Breast epithelium (tissue), 4 donors: ENCODE results near the gene ZNF618. TPM values are rescaled to one million over a fixed set of nuclear protein-coding genes. Genes with fewer than 3 reads are reported as not detected.
A peak's percentile ranks its signal among the peaks of the same experiment; 100 is the strongest.

Experiments
- DNase-seq, 2 donors: peaks; one replicate each; pipeline ENCODE4 v3.0.0-alpha.2; 2019; ENCODE audit warnings: low spot score in 2 of 2
- H3K27ac ChIP-seq, 2 donors: fragments of 200-600 bp; sonication (generic) in 1 of 2; one replicate each; pipeline ENCODE4 v1.5.1; 2016 to 2019; ENCODE audit warnings: mild to moderate bottlenecking in 1 of 2
- H3K27me3 ChIP-seq, 2 donors: fragments of 200-600 bp; sonication (generic) in 1 of 2; one replicate each; pipeline versions ENCODE4 v1.5.1 to v1.6.0; 2017 to 2019; ENCODE audit warnings: control low read depth in 1 of 2, mild to moderate bottlenecking in 1 of 2
- H3K36me3 ChIP-seq: fragments of 200-600 bp; one replicate; pipeline ENCODE4 v1.5.1; 2019
- H3K4me1 ChIP-seq, 2 donors: fragments of 200-600 bp; sonication (generic); one replicate each; pipeline ENCODE4 v1.5.1; 2016 to 2019; ENCODE audit warnings: control low read depth in 1 of 2
- H3K4me3 ChIP-seq, 3 donors: fragments of 200-600 bp; sonication (generic); 1 replicate in 2 of 3; 2 replicates in 1 of 3; pipeline ENCODE4 v1.5.1; 2016 to 2019; ENCODE audit warnings: mild to moderate bottlenecking in 3 of 3, moderate library complexity in 2 of 3
- H3K9me3 ChIP-seq, 2 donors: fragments of 200-600 bp; sonication (generic) in 1 of 2; one replicate each; pipeline ENCODE4 v1.5.1; 2016 to 2019; ENCODE audit warnings: control low read depth in 1 of 2
- POLR2A ChIP-seq: fragments of 450-650 bp; IDR thresholded peaks from one replicate; pipeline ENCODE4 v1.6.1; 2016; ENCODE audit warnings: antibody characterized with exemption, mild to moderate bottlenecking, moderate library complexity
- POLR2AphosphoS5 ChIP-seq, 3 donors: sonication (generic); formaldehyde crosslinking; IDR thresholded peaks; one replicate each; pipeline ENCODE4 v1.6.1; 2017; ENCODE audit warnings: antibody characterized with exemption in 3 of 3
- intact Hi-C: fragments of 100-400 bp; cut with DNase I; formaldehyde crosslinking; loops from one replicate; pipeline ENCODE4 v1.15.1; 2023; ENCODE audit warnings: low total_unique reads
- total RNA-seq, 3 donors: library from RNA; depleted of rRNA; stranded (reverse); fragments of >200 nt; gene quantifications; one replicate each; pipeline ENCODE4 v1.1.0, GENCODE V29; 2016
- TF ChIP-seq, protein P1 (sequence below), 3 donors: fragments of 450-650 bp; IDR thresholded peaks; one replicate each; pipeline ENCODE4 v1.5.1; 2016 to 2017; ENCODE audit warnings: antibody characterized with exemption in 3 of 3, mild to moderate bottlenecking in 3 of 3, moderate library complexity in 3 of 3

ZNF618 gene
- total RNA-seq, 3 donors from 2014 or later = 4.6 to 11.8 (median 10.4) TPM

DNA sequence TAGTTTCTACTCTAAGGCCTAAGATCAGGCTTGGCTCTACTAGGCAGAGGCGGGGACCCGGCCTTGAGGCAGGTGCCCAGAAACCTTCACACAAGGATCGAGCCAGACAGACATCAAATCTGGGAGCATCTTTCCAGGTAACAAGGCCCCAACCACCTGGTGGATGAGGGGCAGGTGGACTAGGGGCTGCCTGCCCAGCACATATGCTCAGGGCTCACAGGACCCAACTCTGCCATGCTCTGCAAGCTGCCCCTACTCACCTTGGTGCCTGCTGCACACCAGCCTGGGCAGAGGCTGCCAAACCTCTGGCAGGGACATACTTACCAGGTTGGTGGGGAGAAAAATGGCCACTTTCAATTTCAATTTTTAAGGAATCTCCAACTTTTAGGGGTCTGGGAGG, 2.2 kb upstream of the ZNF618 start:
- no peak for TF ChIP-seq POLR2AphosphoS5 (IDR thresholded peaks at IDR 0.05)
- TF ChIP-seq, protein P1, sequence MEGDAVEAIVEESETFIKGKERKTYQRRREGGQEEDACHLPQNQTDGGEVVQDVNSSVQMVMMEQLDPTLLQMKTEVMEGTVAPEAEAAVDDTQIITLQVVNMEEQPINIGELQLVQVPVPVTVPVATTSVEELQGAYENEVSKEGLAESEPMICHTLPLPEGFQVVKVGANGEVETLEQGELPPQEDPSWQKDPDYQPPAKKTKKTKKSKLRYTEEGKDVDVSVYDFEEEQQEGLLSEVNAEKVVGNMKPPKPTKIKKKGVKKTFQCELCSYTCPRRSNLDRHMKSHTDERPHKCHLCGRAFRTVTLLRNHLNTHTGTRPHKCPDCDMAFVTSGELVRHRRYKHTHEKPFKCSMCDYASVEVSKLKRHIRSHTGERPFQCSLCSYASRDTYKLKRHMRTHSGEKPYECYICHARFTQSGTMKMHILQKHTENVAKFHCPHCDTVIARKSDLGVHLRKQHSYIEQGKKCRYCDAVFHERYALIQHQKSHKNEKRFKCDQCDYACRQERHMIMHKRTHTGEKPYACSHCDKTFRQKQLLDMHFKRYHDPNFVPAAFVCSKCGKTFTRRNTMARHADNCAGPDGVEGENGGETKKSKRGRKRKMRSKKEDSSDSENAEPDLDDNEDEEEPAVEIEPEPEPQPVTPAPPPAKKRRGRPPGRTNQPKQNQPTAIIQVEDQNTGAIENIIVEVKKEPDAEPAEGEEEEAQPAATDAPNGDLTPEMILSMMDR (IDR thresholded peaks at IDR 0.05) = no peak
- no peak for TF ChIP-seq POLR2A
- no peaks in the 10 kb centered on the region for H3K9me3 ChIP-seq
- H3K27me3 ChIP-seq = no peaks in the 10 kb centered on the region
- peaks cover 0 to 3% of the 10 kb centered on the region in 2 donors for H3K4me1 ChIP-seq
- no peak overlapping the region for H3K4me3 ChIP-seq
- no peaks in the 10 kb centered on the region for H3K36me3 ChIP-seq
- intact Hi-C loops = no loop called here
- no peak overlapping the region for H3K27ac ChIP-seq
- no peak for DNase-seq

DNA sequence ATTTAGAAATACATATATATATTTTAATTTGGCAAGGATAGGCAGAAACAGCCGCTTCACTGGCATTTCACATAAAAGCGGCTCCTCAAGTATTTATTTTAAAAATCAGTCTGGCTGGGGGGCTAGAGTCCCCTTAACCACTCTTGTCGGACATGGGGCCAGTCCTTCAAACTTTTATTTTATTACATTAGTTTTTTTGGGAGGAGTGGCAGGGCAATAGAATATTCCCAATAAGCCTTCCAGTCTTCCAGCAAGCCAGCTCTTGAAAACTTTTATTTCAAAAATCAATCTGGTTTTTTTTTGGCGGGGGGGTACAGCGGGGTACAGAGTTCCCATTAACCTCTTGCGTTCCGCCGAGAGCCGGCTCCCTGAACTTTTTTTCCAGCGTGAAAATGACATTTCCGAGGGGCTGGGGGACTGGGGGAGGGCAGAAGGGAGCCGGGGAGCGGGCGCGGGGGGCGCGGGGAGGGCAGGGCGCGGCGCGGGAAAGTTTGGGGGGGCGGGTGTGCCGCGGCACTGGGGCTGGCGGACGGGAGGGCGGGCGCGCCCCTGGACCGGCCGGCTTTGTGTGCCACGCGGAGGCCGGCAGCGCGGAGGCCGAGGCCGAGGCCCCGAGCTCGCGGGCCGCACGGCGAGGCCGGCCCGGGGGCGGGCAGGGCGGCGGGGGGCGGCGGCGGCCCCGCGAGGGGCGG, 504 bp upstream of the ZNF618 start:
- H3K4me3 ChIP-seq = peak overlapping the region; percentile 45 to 100 (median 95)
- no peaks in the 10 kb centered on the region for H3K27me3 ChIP-seq
- H3K36me3 ChIP-seq = no peaks in the 10 kb centered on the region
- DNase-seq = no peak
- no peaks in the 10 kb centered on the region for H3K9me3 ChIP-seq
- H3K4me1 ChIP-seq = peaks cover 0 to 3% of the 10 kb centered on the region in 2 donors
- peak overlapping the region; percentile 40 to 81 for H3K27ac ChIP-seq
- intact Hi-C loops = loop anchor here (2.0 kb wide), 1 partner anchor 195 kb away; no protein-coding TSS in a partner anchor
- no peak for TF ChIP-seq POLR2A
- TF ChIP-seq POLR2AphosphoS5 (IDR thresholded peaks at IDR 0.05) = no peak
- TF ChIP-seq, protein P1 (IDR thresholded peaks at IDR 0.05) = no peak

DNA sequence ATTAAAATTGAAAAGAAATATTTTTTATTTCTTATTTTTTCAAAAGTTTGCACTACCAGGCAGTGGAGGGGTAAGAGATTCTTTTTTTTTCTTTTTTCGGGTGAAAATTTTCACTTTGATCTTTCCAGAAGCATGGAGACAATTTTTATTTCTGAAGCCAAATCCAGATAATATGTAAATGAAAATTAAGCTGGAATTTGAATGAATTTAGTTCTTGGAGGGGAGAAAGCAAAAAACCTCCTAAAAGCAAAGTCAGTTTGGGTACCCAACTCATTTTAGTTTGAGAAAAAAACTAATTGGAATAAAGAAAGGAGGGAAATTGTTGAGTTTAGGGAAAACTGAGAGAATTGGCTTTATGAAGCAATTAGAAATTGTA, 872 bp downstream of the ZNF618 start:
- no peaks in the 10 kb centered on the region for H3K27me3 ChIP-seq
- H3K9me3 ChIP-seq = no peaks in the 10 kb centered on the region
- no peak for TF ChIP-seq POLR2A
- TF ChIP-seq, protein P1 (IDR thresholded peaks at IDR 0.05) = peak; percentile 22 to 37 (median 35)
- DNase-seq = no peak
- H3K27ac ChIP-seq = no peak overlapping the region
- intact Hi-C loops = loop anchor here (2.0 kb wide), 1 partner anchor 196 kb away; no protein-coding TSS in a partner anchor
- H3K4me1 ChIP-seq = peaks cover 0 to 3% of the 10 kb centered on the region in 2 donors
- H3K36me3 ChIP-seq = no peaks in the 10 kb centered on the region
- H3K4me3 ChIP-seq = peak overlapping the region; percentile 95 to 100 (median 96)

DNA sequence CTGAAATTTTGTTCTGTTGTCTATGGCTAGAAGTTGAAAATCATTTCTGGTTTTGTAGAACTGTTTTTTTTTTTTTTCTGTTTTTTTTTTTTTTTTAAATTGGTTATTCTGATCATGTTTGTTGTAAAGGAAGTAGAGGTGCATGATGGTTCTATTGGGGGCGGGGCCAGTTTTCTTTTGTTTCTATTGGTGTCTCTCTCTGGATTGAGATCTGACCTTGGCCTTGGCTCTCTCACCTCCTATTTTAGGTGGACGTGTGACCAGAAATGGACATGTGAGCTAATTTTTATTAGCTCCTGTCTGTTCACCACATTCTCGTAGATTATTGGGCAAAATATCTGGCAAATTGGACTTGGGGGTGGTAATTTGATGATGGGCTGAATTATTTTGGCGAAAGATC, 3.2 kb downstream of the ZNF618 start:
- Histone ChIP-seq H3K27ac (no peak overlapping the region), H3K4me1 (peaks cover 0 to 3% of the 10 kb centered on the region in 2 donors), H3K4me3 (peak overlapping the region in 1 of 3 donors; percentile 1), H3K36me3 (no peaks in the 10 kb centered on the region), H3K9me3 (no peaks in the 10 kb centered on the region), H3K27me3 (no peaks in the 10 kb centered on the region)
- DNase-seq = peak in 1 of 2 donors; percentile 31
- TF ChIP-seq, protein P1 (IDR thresholded peaks at IDR 0.05) = no peak
- no peak for TF ChIP-seq POLR2AphosphoS5 (IDR thresholded peaks at IDR 0.05)
- TF ChIP-seq POLR2A = no peak
- intact Hi-C loops = no loop called here

DNA sequence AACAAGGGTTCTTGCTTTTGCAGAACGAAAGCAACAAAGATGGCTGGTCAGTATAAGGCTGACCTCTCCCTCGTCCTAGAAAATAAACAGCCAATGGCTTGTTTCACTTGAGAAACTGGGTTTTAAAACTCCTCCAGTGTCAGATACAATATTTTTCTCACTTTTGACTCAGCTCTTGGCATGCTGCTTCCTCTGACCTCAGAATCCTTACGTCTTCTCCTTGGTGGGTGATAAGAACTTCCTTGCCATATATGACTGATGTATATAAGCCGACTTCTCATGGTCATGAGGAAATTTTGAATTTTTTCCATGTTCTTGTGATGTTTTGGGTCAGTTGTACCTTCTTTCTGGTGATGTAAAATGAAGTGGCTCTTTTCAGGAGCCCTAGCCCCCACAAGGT, 3.8 kb downstream of the ZNF618 start:
- H3K27ac ChIP-seq = peak overlapping the region in 1 of 2 donors; percentile 51
- intact Hi-C loops = no loop called here

More for the DNA sequence above, 3.8 kb downstream of the ZNF618 start:
- Histone ChIP-seq H3K27me3 (no peaks in the 10 kb centered on the region), H3K36me3 (no peaks in the 10 kb centered on the region), H3K9me3 (no peaks in the 10 kb centered on the region), H3K4me1 (peaks cover 0 to 3% of the 10 kb centered on the region in 2 donors), H3K4me3 (peak overlapping the region in 1 of 3 donors; percentile 23)
- no peak for DNase-seq
- TF ChIP-seq, protein P1 (IDR thresholded peaks at IDR 0.05) = no peak
- TF ChIP-seq POLR2AphosphoS5 (IDR thresholded peaks at IDR 0.05) = no peak
- no peak for TF ChIP-seq POLR2A
